Measurements from ENCODE around the gene MAOA.

DNA sequence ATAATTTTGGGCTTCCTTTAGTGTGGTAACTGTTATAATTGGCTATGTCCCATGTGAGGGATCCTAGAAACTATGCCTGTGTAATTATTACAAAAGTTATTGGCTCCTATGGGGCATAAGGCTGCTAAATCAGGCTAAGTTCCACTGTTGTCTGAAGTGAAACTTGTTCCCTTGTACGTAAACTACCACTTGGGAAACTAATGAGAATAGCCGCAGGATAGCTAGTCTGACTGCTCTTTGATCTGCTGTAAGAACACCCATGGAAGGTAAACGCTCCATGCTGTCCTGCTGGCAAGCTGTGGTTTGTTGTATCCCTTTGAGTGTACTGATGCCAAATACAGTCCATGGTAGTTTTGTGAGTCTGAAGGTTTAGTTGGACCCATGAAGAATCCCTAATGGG, 9.3 kb upstream of the MAOA start:
- TF ChIP-seq, protein P1, sequence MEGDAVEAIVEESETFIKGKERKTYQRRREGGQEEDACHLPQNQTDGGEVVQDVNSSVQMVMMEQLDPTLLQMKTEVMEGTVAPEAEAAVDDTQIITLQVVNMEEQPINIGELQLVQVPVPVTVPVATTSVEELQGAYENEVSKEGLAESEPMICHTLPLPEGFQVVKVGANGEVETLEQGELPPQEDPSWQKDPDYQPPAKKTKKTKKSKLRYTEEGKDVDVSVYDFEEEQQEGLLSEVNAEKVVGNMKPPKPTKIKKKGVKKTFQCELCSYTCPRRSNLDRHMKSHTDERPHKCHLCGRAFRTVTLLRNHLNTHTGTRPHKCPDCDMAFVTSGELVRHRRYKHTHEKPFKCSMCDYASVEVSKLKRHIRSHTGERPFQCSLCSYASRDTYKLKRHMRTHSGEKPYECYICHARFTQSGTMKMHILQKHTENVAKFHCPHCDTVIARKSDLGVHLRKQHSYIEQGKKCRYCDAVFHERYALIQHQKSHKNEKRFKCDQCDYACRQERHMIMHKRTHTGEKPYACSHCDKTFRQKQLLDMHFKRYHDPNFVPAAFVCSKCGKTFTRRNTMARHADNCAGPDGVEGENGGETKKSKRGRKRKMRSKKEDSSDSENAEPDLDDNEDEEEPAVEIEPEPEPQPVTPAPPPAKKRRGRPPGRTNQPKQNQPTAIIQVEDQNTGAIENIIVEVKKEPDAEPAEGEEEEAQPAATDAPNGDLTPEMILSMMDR (IDR thresholded peaks at IDR 0.05; ENCODE audit: borderline replicate concordance, extremely low read depth, low read length, poor library complexity, severe bottlenecking) = no peak
- no peak for TF ChIP-seq EZH2 (IDR thresholded peaks at IDR 0.05; ENCODE audit: borderline replicate concordance, low read depth, low read length, severe bottlenecking)

All from DND-41 (cell line).